ENCODE data around the gene RNF8. TPM values are rescaled to one million over a fixed set of nuclear protein-coding genes. Genes with fewer than 3 reads are reported as not detected.
"Not testable (repeated sequence)": the region's sequence is repeated elsewhere in the genome, so short reads cannot be mapped to it uniquely, and the experiment has no call there.

RNF8 gene
- total RNA-seq, 2 experiments from 2014 or later: 19.8 to 21.1 TPM

DNA sequence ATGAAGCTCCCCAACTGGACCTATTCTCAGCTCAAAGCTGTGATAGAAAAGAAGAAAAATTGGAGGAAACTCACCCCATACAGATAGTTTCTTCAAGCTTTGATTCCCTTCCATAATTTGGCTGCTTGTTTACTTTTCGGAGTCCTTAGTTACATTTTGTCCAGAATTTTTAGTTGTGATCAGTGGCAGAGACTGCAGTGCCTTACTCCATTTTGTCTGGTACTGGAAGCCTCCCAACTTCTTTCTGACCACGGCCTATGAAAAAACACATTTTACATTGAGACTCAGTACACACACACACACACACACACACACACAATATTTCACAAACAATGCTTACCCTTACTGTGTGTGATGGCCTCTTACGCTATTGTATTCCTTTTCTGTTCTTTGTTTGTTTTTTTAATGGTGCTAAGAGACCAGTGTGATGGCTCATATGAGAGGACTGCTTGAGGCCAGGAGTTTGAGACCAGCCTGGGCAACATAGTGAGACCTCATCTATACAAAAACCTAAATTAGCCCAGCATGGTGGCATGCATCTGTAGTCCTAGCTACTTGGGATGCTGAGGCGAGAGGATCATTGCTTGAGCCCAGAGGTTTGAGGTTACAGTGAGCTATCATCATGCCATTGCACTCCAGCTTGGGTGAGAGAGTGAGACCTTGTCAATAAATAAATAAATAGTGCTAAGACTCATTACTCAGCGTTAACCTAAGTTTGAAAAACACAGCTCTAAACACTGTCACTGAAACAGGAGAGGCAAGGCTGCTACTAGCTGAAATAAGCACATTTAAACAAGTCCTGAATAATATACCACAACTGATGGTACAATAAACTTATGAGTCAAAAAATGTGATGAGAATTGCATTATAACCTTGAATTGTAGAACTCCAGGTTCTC, 13.8 kb upstream of the RNF8 start:
- ChIA-PET CTCF (interaction anchor here (0.7 to 2.6 kb wide), 2 partner anchors 15 to 586 kb away, joined by 3 to 11 read pairs; no protein-coding TSS in a partner anchor), POLR2A (no interaction called here)
- TF ChIP-seq, protein P1, sequence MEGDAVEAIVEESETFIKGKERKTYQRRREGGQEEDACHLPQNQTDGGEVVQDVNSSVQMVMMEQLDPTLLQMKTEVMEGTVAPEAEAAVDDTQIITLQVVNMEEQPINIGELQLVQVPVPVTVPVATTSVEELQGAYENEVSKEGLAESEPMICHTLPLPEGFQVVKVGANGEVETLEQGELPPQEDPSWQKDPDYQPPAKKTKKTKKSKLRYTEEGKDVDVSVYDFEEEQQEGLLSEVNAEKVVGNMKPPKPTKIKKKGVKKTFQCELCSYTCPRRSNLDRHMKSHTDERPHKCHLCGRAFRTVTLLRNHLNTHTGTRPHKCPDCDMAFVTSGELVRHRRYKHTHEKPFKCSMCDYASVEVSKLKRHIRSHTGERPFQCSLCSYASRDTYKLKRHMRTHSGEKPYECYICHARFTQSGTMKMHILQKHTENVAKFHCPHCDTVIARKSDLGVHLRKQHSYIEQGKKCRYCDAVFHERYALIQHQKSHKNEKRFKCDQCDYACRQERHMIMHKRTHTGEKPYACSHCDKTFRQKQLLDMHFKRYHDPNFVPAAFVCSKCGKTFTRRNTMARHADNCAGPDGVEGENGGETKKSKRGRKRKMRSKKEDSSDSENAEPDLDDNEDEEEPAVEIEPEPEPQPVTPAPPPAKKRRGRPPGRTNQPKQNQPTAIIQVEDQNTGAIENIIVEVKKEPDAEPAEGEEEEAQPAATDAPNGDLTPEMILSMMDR (IDR thresholded peaks at IDR 0.05): no peak
- H3K27me3 Mint-ChIP-seq: peaks cover 12% of the 10 kb centered on the region
- no peaks in the 10 kb centered on the region for H3K4me1 Mint-ChIP-seq (ENCODE audit: low read depth)
- H3K27ac Mint-ChIP-seq: no peak overlapping the region
- no peak for DNase-seq
- peaks cover 1% of the 10 kb centered on the region for H3K36me3 Mint-ChIP-seq (ENCODE audit: low read depth)
- intact Hi-C loops (cut with micrococcal nuclease): no loop called here
- ATAC-seq: no peak
- no peak overlapping the region for H3K4me3 Mint-ChIP-seq
- no peaks in the 10 kb centered on the region for H3K9me3 Mint-ChIP-seq

DNA sequence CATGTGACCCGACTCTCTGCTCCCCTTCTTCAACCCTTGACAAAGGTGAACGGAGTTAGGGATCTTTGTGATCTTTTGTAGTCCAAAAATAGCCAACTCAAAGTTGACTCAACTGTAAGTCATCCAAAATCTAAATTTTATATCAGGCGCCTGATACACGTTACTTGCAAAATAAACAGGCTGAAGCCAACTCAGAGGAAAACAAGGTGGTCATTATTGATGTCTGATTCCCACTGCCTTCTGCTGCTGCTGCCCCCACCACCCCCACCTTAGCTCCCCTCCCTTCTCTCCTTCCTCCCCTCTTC, 13.2 kb upstream of the RNF8 start:
- H3K4me1 Mint-ChIP-seq (ENCODE audit: low read depth): no peaks in the 10 kb centered on the region
- no peak overlapping the region for H3K27ac Mint-ChIP-seq
- TF ChIP-seq, protein P1 (IDR thresholded peaks at IDR 0.05): no peak
- CTCF ChIA-PET: interaction anchor here (2.6 kb wide), 1 partner anchor 15 kb away, joined by 11 read pairs; no protein-coding TSS in a partner anchor
- peaks cover 12% of the 10 kb centered on the region for H3K27me3 Mint-ChIP-seq
- ATAC-seq (no peak), DNase-seq (no peak)
- POLR2A ChIA-PET: no interaction called here
- H3K4me3 Mint-ChIP-seq: no peak overlapping the region
- intact Hi-C loops (cut with micrococcal nuclease): no loop called here
- peaks cover 1% of the 10 kb centered on the region for H3K36me3 Mint-ChIP-seq (ENCODE audit: low read depth)
- no peaks in the 10 kb centered on the region for H3K9me3 Mint-ChIP-seq

DNA sequence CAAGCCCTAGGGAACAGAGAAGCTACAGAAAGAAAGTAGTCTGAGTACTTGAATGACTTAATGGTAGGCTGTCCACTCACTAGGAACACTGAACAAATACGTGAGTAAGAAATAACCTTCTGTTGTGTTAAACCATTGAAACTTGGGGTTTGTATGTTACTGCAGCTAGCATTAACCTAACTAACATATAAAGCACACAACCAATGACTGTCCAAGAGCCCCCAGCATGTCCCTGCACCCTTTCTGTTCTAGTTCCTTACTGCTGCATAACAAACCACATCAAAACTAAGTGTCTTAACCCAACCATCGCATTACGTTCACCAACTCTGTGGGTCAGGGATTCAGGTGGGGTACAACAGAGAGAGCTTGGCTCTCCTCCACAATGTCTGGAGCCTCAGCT, 10.5 kb upstream of the RNF8 start:
- ATAC-seq (no peak), DNase-seq (no peak)
- peaks cover 1% of the 10 kb centered on the region for H3K36me3 Mint-ChIP-seq (ENCODE audit: low read depth)

DNA sequence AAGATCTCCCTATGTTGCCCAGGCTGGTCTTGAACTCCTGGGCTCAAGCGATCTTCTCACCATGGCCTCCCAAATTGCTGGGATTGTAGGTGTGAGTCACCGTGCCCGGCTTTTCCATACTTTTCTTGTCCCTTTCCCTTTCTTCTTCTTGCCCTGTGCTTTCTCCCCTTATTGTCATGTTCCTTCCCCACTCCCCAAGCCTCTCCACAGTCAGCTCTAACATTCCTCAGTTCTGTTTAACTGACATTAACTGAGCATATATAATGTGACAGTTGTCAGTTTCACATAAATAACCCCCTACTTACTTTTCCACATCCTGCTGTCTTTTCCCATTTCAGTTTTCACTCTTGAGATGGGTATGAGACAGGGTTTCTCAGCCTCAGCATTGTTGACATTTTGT, 9.5 kb upstream of the RNF8 start:
- Mint-ChIP-seq H3K4me3 (no peak overlapping the region), H3K27me3 (peaks cover 27% of the 10 kb centered on the region), H3K36me3 (ENCODE audit: low read depth) (no peaks in the 10 kb centered on the region), H3K9me3 (no peaks in the 10 kb centered on the region), H3K27ac (no peak overlapping the region), H3K4me1 (ENCODE audit: low read depth) (no peaks in the 10 kb centered on the region)
- CTCF ChIA-PET: interaction anchor here (1.2 kb wide), 1 partner anchor 17 kb away, joined by 3 read pairs; no protein-coding TSS in a partner anchor
- DNase-seq (no peak), ATAC-seq (no peak)
- POLR2A ChIA-PET: no interaction called here
- intact Hi-C loops (cut with micrococcal nuclease): no loop called here
- TF ChIP-seq, protein P1 (IDR thresholded peaks at IDR 0.05): no peak

More for the DNA sequence above, 10.5 kb upstream of the RNF8 start:
- TF ChIP-seq, protein P1 (IDR thresholded peaks at IDR 0.05): no peak
- no peaks in the 10 kb centered on the region for H3K4me1 Mint-ChIP-seq (ENCODE audit: low read depth)
- POLR2A ChIA-PET: interaction anchor here (0.6 kb wide), 1 partner anchor 23 kb away, joined by 3 read pairs; no protein-coding TSS in a partner anchor
- H3K9me3 Mint-ChIP-seq: no peaks in the 10 kb centered on the region
- CTCF ChIA-PET: interaction anchor here (0.9 to 1.2 kb wide), 2 partner anchors 12 to 18 kb away, joined by 3 read pairs; no protein-coding TSS in a partner anchor
- intact Hi-C loops (cut with micrococcal nuclease): no loop called here
- H3K27me3 Mint-ChIP-seq: peaks cover 27% of the 10 kb centered on the region
- H3K4me3 Mint-ChIP-seq: no peak overlapping the region
- H3K27ac Mint-ChIP-seq: no peak overlapping the region

DNA sequence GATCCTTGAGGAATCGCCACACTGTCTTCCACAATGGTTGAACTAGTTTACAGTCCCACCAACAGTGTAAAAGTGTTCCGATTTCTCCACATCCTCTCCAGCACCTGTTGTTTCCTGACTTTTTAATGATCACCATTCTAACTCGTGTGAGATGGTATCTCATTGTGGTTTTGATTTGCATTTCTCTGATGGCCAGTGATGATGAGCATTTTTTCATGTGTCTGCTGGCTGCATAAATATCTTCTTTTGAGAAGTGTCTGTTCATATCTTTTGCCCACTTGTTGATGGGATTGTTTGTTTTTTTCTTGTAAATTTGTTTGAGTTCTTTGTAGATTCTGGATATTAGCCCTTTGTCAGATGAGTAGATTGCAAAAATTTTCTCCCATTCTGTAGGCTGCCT, 8.0 kb upstream of the RNF8 start:
- ATAC-seq; H3K4me3 Mint-ChIP-seq; intact Hi-C loops (cut with micrococcal nuclease); H3K27ac Mint-ChIP-seq; H3K4me1 Mint-ChIP-seq (ENCODE audit: low read depth); DNase-seq; H3K36me3 Mint-ChIP-seq (ENCODE audit: low read depth); H3K9me3 Mint-ChIP-seq; CTCF ChIA-PET; POLR2A ChIA-PET: not testable (repeated sequence)
- H3K27me3 Mint-ChIP-seq: peaks cover 27% of the 10 kb centered on the region

All from activated CD8-positive, alpha-beta T cell treated with anti-CD3 and anti-CD28 coated beads for 36 hours (primary cell).